OCI-M2 (cell line): Measurements from ENCODE around the gene KCNMA1.

Source experiments
- DNase-seq: peaks from one replicate; lab custom pipeline; 2025; ENCODE audit not compliant: unreplicated experiment; lab: John Stamatoyannopoulos, UW

The KCNMA1 gene

GRCh38 chr10:76939933-76940468 lies 697.6 kb downstream of the KCNMA1 start:
- DNase-seq: no peak

- no peak for DNase-seq
These were observed 700.4 kb downstream of the KCNMA1 start for GRCh38 chr10:76937181-76937600.

GRCh38 chr10:76935941-76936613 lies 701.5 kb downstream of the KCNMA1 start:
- no peak for DNase-seq

GRCh38 chr10:76928565-76928964 lies 709.0 kb downstream of the KCNMA1 start:
- DNase-seq: no peak

GRCh38 chr10:76925636-76926405 lies 711.8 kb downstream of the KCNMA1 start:
- DNase-seq: no peak

- DNase-seq: no peak
These were observed 714.9 kb downstream of the KCNMA1 start for GRCh38 chr10:76922666-76923065.

GRCh38 chr10:76921383-76922010 lies 716.1 kb downstream of the KCNMA1 start:
- no peak for DNase-seq

GRCh38 chr10:76920581-76920980 lies 717.0 kb downstream of the KCNMA1 start:
- DNase-seq: no peak

- DNase-seq: no peak
These were observed 719.5 kb downstream of the KCNMA1 start for GRCh38 chr10:76918106-76918505.

GRCh38 chr10:76917071-76917470 lies 720.5 kb downstream of the KCNMA1 start:
- DNase-seq: no peak

GRCh38 chr10:76916536-76916935 lies 721.1 kb downstream of the KCNMA1 start:
- no peak for DNase-seq

GRCh38 chr10:76915316-76915715 lies 722.3 kb downstream of the KCNMA1 start:
- DNase-seq: no peak

GRCh38 chr10:76911184-76911583 lies 726.4 kb downstream of the KCNMA1 start:
- no peak for DNase-seq

- DNase-seq: no peak
These were observed 727.2 kb downstream of the KCNMA1 start for GRCh38 chr10:76910184-76910962.

- DNase-seq: no peak
These were observed 731.4 kb downstream of the KCNMA1 start for GRCh38 chr10:76906256-76906655.

- no peak for DNase-seq
These were observed 732.4 kb downstream of the KCNMA1 start for GRCh38 chr10:76905251-76905650.

- DNase-seq: no peak
These were observed 734.1 kb downstream of the KCNMA1 start for GRCh38 chr10:76903387-76903945.

- no peak for DNase-seq
These were observed 734.7 kb downstream of the KCNMA1 start for GRCh38 chr10:76902949-76903348.

GRCh38 chr10:76901701-76902100 lies 735.9 kb downstream of the KCNMA1 start:
- no peak for DNase-seq

GRCh38 chr10:76899490-76899889 lies 738.1 kb downstream of the KCNMA1 start:
- DNase-seq: no peak
